CD4-positive, alpha-beta T cell treated with Interleukin-17A for 1 hour (primary cell): ENCODE results near the gene GOLGA8M.
"Not testable (repeated sequence)": the region's sequence is repeated elsewhere in the genome, so short reads cannot be mapped to it uniquely, and the experiment has no call there.

Experiments used
- DNase-seq: peaks from one replicate; pipeline ENCODE4 v3.0.0-alpha.2; 2020

Gene GOLGA8M

GRCh38 chr15:28712270-28712669 lies at the start of gene GOLGA8M:
Gene GOLGA8M, minus strand, starts transcription at chr15:28712421. Its CDS starts 98 bp downstream, at chr15:28712323.
- not testable (repeated sequence) for DNase-seq

GRCh38 chr15:28742890-28743289 lies 30.7 kb upstream of the GOLGA8M start:
- DNase-seq: not testable (repeated sequence)

GRCh38 chr15:28738590-28739292 lies 26.5 kb upstream of the GOLGA8M start:
- DNase-seq: peak; percentile 62

- DNase-seq: not testable (repeated sequence)
These were observed 26.0 kb upstream of the GOLGA8M start for GRCh38 chr15:28738200-28738561.

GRCh38 chr15:28737521-28738199 lies 25.4 kb upstream of the GOLGA8M start:
- DNase-seq: peak; percentile 45

- peak; percentile 26 for DNase-seq
These were observed 15.8 kb upstream of the GOLGA8M start for GRCh38 chr15:28728061-28728460.

- DNase-seq: not testable (repeated sequence)
These were observed 14.8 kb upstream of the GOLGA8M start for GRCh38 chr15:28727026-28727425.

GRCh38 chr15:28726102-28726501 lies 13.9 kb upstream of the GOLGA8M start:
- DNase-seq: no peak

GRCh38 chr15:28725556-28725955 lies 13.3 kb upstream of the GOLGA8M start:
- DNase-seq: no peak

- not testable (repeated sequence) for DNase-seq
These were observed 11.8 kb upstream of the GOLGA8M start for GRCh38 chr15:28723986-28724385.

- not testable (repeated sequence) for DNase-seq
These were observed 7.4 kb upstream of the GOLGA8M start for GRCh38 chr15:28719626-28720025.

- not testable (repeated sequence) for DNase-seq
These were observed 6.4 kb upstream of the GOLGA8M start for GRCh38 chr15:28718576-28718975.

GRCh38 chr15:28714176-28714575 lies 2.0 kb upstream of the GOLGA8M start:
- DNase-seq: not testable (repeated sequence)

GRCh38 chr15:28703927-28704326 lies 8.3 kb downstream of the GOLGA8M start:
- DNase-seq: not testable (repeated sequence)

- not testable (repeated sequence) for DNase-seq
These were observed 9.8 kb downstream of the GOLGA8M start for GRCh38 chr15:28702427-28702826.

GRCh38 chr15:28694006-28694751 lies 18.0 kb downstream of the GOLGA8M start:
- DNase-seq: not testable (repeated sequence)

GRCh38 chr15:28693021-28693420 lies 19.2 kb downstream of the GOLGA8M start:
- DNase-seq: not testable (repeated sequence)

- DNase-seq: not testable (repeated sequence)
These were observed 38.7 kb downstream of the GOLGA8M start for GRCh38 chr15:28673533-28673932.

GRCh38 chr15:28672122-28672521 lies 40.1 kb downstream of the GOLGA8M start:
- not testable (repeated sequence) for DNase-seq

- not testable (repeated sequence) for DNase-seq
These were observed 45.8 kb downstream of the GOLGA8M start for GRCh38 chr15:28666402-28666801.

GRCh38 chr15:28664575-28664974 lies 47.6 kb downstream of the GOLGA8M start:
- not testable (repeated sequence) for DNase-seq

GRCh38 chr15:28663717-28664116 lies 48.5 kb downstream of the GOLGA8M start:
- not testable (repeated sequence) for DNase-seq

GRCh38 chr15:28660750-28661149 lies 51.5 kb downstream of the GOLGA8M start:
- not testable (repeated sequence) for DNase-seq

GRCh38 chr15:28656018-28656360 lies 56.2 kb downstream of the GOLGA8M start:
- DNase-seq: not testable (repeated sequence)
